Stimulated activated effector memory CD8-positive, alpha-beta T cell treated with anti-CD3 and anti-CD28 coated beads, Interleukin-12 subunit alpha, Interleukin-12 subunit beta, amount 100 ng/mL, for 72 hours (primary cell): Measurements from ENCODE around the gene PSTK.
A peak's percentile ranks its signal among the peaks of the same experiment; 100 is the strongest.

Source experiments
- ATAC-seq: fragments of 150-1000 bp; cut with Tn5 transposase; 2 replicates; pipeline ENCODE4 v1.10.0; 2021
- DNase-seq, 2 donors: peaks; one replicate each; pipeline ENCODE4 v3.0.0; 2021 to 2022; ENCODE audit warnings: low spot score in 2 of 2
- H3K27ac Mint-ChIP-seq: one replicate; pipeline ENCODE4 v1.8.0; 2022; ENCODE audit warnings: mild to moderate bottlenecking, mixed read lengths
- H3K36me3 Mint-ChIP-seq: one replicate; pipeline ENCODE4 v1.8.0; 2022; ENCODE audit warnings: mild to moderate bottlenecking, mixed read lengths
- H3K4me1 Mint-ChIP-seq: one replicate; pipeline ENCODE4 v1.8.0; 2022; ENCODE audit warnings: mixed read lengths
- H3K4me3 Mint-ChIP-seq: one replicate; pipeline ENCODE4 v1.8.0; 2022; ENCODE audit warnings: mild to moderate bottlenecking, mixed read lengths
- H3K9me3 Mint-ChIP-seq: one replicate; pipeline ENCODE4 v1.8.0; 2022; ENCODE audit warnings: mixed read lengths

The PSTK gene

GRCh38 chr10:122980209-122981065 lies at the start of gene PSTK:
Gene PSTK, plus strand, starts transcription at chr10:122980401. Its CDS starts 79 bp downstream, at chr10:122980480.
- peak within 1 kb of the TSS; percentile 80 for H3K4me3 Mint-ChIP-seq
- H3K36me3 Mint-ChIP-seq: peaks cover 19% of the 10 kb centered on the region
- H3K4me1 Mint-ChIP-seq: peaks cover 15% of the 10 kb centered on the region
- DNase-seq: peak; percentile 88 to 94
- peak; percentile 98 for ATAC-seq
- H3K27ac Mint-ChIP-seq: peak within 1 kb of the TSS; percentile 95
- H3K9me3 Mint-ChIP-seq: no peaks in the 10 kb centered on the region

GRCh38 chr10:122931088-122931906 lies 48.9 kb upstream of the PSTK start:
- no peak for DNase-seq

DNA sequence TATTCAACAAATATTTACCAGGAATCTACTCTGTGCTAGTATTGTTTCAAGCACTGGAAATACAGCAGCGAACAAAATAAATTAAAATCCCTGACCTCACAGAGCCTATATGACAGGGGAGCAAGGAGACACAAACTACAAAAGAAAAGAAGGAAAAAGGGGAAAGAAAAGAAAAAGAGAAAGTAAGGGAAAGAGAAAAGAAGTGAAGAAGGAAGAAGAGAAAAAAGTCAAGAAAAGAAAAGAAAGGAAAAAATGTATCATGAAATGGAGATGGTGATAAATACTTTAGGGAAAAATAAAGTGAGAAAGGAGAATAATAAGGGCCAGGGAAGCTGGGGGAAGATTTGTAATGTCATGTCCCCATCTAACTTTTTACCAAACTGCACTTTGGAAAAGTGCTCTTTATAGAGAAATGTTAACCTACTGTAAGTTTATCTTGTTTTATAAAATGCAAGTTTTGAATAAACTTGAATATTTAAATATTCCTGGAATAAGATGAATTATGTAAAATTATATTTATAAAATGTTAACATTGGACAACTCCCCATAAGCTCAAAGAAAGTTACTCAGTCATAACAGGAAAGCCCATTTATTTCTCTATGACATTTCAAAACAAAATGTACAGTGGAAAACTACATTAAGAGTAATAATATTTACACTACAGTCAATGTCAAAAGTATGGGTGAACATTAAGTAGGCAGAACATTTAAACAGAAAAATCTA lies 40.9 kb upstream of the PSTK start:
- DNase-seq: no peak
- peak overlapping the region; percentile 3 for H3K27ac Mint-ChIP-seq
- H3K36me3 Mint-ChIP-seq: peaks cover 33% of the 10 kb centered on the region
- no peaks in the 10 kb centered on the region for H3K9me3 Mint-ChIP-seq
- ATAC-seq: no peak
- H3K4me3 Mint-ChIP-seq: no peak overlapping the region
- no peaks in the 10 kb centered on the region for H3K4me1 Mint-ChIP-seq

More at GRCh38 chr10:122931088-122931906, 48.9 kb upstream of the PSTK start:
- Mint-ChIP-seq H3K4me3 (no peak overlapping the region), H3K36me3 (peaks cover 12% of the 10 kb centered on the region), H3K27ac (no peak overlapping the region), H3K4me1 (no peaks in the 10 kb centered on the region), H3K9me3 (no peaks in the 10 kb centered on the region)
- ATAC-seq: no peak

DNA sequence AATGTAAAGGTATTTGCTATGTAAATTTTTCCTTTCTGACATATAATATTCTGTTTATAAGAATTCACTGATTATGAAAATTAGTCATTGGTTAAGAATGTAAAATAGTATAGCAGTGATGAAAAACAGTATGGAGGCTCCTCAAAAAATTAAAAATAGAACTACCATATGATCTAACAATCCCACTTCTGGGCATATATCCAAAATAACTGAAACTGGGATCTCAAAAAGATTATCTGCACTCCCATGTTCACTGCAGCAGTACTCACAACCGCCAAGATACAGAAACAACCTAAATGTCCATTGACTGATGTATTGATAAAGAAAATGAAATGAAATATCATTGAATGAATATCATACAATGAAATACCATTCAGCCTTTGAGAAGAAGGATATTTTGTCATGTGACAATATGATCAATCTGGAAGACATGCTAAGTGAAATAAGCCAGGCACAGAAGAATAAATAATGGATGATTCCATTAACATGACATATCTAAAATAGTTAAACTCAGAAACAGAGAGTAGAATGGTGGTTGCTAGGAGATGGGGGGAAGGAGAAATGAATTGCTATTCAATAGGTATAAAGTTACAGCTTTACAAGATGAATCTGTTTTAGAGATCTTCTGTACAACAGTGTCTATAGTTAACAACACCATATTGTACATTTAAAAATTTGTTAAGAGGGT lies 40.2 kb upstream of the PSTK start:
- H3K9me3 Mint-ChIP-seq: no peaks in the 10 kb centered on the region
- ATAC-seq (no peak), DNase-seq (no peak)
- H3K36me3 Mint-ChIP-seq: peaks cover 33% of the 10 kb centered on the region
- H3K27ac Mint-ChIP-seq: no peak overlapping the region
- no peak overlapping the region for H3K4me3 Mint-ChIP-seq
- H3K4me1 Mint-ChIP-seq: no peaks in the 10 kb centered on the region

- H3K4me1 Mint-ChIP-seq: peaks cover 25% of the 10 kb centered on the region
- no peaks in the 10 kb centered on the region for H3K9me3 Mint-ChIP-seq
- no peak overlapping the region for H3K27ac Mint-ChIP-seq
- ATAC-seq (no peak), DNase-seq (no peak)
- H3K36me3 Mint-ChIP-seq: peaks cover 58% of the 10 kb centered on the region
- H3K4me3 Mint-ChIP-seq: no peak overlapping the region
These were observed 30.9 kb upstream of the PSTK start for GRCh38 chr10:122949296-122949695.

GRCh38 chr10:122953902-122954730 lies 26.1 kb upstream of the PSTK start, which contains the start of gene C10orf88:
Gene C10orf88, minus strand, starts transcription at chr10:122954227. Its CDS starts 49 bp downstream, at chr10:122954178.
- peak within 1 kb of the TSS; percentile 89 for H3K4me3 Mint-ChIP-seq
- H3K9me3 Mint-ChIP-seq: no peaks in the 10 kb centered on the region
- peaks cover 23% of the 10 kb centered on the region for H3K4me1 Mint-ChIP-seq
- DNase-seq (peak; percentile 87 to 97), ATAC-seq (peak; percentile 98)
- peak within 1 kb of the TSS; percentile 94 for H3K27ac Mint-ChIP-seq
- peaks cover 35% of the 10 kb centered on the region for H3K36me3 Mint-ChIP-seq

DNA sequence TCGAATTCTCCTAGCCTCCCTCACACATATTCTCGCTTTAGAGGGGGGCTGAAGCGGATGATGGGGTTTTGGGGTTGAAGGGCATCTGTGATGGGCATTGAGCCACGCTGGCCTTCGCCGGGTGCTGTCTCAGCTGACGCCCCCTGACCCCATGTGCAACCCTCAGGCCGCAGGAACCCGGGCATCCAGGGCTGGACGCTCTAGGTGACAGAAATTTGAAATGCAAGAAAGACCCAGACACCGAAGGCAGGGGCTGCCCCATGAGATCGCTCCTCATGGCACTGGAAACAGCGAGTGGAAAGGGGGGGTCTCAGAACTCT lies 25.5 kb upstream of the PSTK start:
- no peaks in the 10 kb centered on the region for H3K9me3 Mint-ChIP-seq

DNA sequence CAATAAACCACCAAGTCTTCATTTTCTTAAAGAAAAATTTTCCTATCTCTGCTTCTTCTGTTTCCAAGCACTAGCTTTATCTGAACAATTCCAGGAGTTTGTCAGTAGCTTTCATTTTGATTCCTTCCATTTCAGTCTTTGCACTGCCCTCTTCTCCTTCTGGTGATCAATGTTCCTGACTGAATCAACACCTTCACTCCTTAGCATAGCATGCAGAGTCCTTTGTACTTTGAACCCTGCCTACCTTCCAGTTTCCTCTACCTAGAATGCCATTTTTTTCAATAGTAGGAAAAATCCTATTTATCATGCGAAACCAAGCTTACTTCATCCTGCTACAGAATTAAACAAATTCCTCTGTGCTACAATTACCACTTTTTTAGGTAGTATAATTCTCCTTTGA lies 24.3 kb upstream of the PSTK start:
- Mint-ChIP-seq H3K36me3 (peaks cover 30% of the 10 kb centered on the region), H3K4me3 (no peak overlapping the region), H3K4me1 (peaks cover 23% of the 10 kb centered on the region), H3K27ac (no peak overlapping the region), H3K9me3 (no peaks in the 10 kb centered on the region)
- ATAC-seq (no peak), DNase-seq (no peak)

More for the DNA sequence above, 25.5 kb upstream of the PSTK start:
- DNase-seq: no peak
- H3K27ac Mint-ChIP-seq: peak overlapping the region; percentile 94
- peak overlapping the region; percentile 89 for H3K4me3 Mint-ChIP-seq
- peaks cover 23% of the 10 kb centered on the region for H3K4me1 Mint-ChIP-seq
- ATAC-seq: no peak
- peaks cover 30% of the 10 kb centered on the region for H3K36me3 Mint-ChIP-seq

GRCh38 chr10:122957474-122957873 lies 22.7 kb upstream of the PSTK start:
- ATAC-seq (no peak), DNase-seq (no peak)
- no peaks in the 10 kb centered on the region for H3K9me3 Mint-ChIP-seq
- H3K4me3 Mint-ChIP-seq: no peak overlapping the region
- peaks cover 20% of the 10 kb centered on the region for H3K36me3 Mint-ChIP-seq
- H3K4me1 Mint-ChIP-seq: peaks cover 21% of the 10 kb centered on the region
- no peak overlapping the region for H3K27ac Mint-ChIP-seq

DNA sequence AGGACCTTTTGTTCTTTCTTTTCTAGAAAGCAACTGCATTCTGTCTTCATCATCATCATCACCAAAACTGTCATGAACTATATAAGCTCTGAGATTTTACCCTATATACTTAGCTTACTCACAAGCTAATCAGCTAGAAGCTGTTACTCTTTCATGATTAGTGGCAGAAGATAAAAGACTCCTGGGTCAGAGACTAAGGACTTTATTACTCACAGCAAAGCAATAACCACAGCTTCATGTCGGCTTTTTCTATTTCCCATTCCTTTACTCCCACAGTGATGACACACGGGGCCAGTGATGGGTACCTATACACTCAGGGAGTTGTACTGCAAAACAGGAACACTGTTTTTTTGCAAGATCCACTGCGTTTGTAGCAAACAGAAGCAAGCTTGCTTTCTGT lies 17.8 kb upstream of the PSTK start:
- Mint-ChIP-seq H3K9me3 (peaks cover 13% of the 10 kb centered on the region), H3K27ac (no peak overlapping the region), H3K36me3 (no peaks in the 10 kb centered on the region), H3K4me3 (no peak overlapping the region), H3K4me1 (no peaks in the 10 kb centered on the region)
- ATAC-seq (peak; percentile 37), DNase-seq (no peak)

DNA sequence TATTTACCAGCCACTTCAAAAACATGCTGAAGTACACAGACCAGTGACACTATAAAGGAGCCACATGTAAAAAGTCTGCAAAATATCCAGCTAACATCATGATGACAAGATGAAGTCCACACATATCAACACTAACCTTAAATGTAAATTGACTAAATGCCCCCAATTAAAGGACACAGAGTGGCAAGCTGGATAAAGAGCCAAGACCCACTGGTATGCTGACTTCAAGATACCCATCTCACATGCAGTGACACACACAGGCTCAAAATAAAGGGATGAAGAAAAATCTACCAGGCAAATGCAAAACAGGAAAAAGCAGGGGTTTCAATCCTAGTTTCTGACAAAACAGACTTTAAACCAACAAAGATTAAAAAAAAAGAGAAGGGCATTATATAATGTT lies 13.3 kb upstream of the PSTK start:
- no peak overlapping the region for H3K4me3 Mint-ChIP-seq
- H3K9me3 Mint-ChIP-seq: peaks cover 18% of the 10 kb centered on the region
- no peak for DNase-seq

GRCh38 chr10:122968698-122969097 lies 11.5 kb upstream of the PSTK start:
- H3K4me1 Mint-ChIP-seq: no peaks in the 10 kb centered on the region
- no peak overlapping the region for H3K27ac Mint-ChIP-seq
- no peaks in the 10 kb centered on the region for H3K36me3 Mint-ChIP-seq
- DNase-seq (no peak), ATAC-seq (no peak)
- peaks cover 18% of the 10 kb centered on the region for H3K9me3 Mint-ChIP-seq
- no peak overlapping the region for H3K4me3 Mint-ChIP-seq

More for the DNA sequence above, 13.3 kb upstream of the PSTK start:
- Mint-ChIP-seq H3K27ac (no peak overlapping the region), H3K4me1 (no peaks in the 10 kb centered on the region), H3K36me3 (no peaks in the 10 kb centered on the region)
- no peak for ATAC-seq

DNA sequence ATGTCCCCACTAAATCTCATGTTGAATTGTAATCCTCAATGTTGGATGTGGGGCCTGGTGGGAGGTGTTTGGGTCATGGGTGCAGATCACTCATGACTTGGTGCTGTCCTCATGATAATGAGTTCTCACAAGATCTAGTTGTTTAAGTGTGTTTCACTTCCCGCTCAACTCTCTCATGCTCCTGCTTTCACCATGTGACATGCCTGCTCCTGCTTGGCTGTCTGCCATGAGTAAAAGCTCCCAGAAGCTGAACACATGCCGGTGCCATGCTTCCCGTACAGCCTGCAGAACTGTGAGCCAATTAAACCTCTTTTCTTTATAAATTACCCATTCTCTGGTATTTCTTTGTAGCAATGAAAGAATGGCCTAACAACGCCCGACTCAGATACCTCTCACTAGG lies 6.2 kb upstream of the PSTK start:
- Mint-ChIP-seq H3K9me3 (no peaks in the 10 kb centered on the region), H3K27ac (no peak overlapping the region), H3K36me3 (no peaks in the 10 kb centered on the region), H3K4me1 (no peaks in the 10 kb centered on the region), H3K4me3 (no peak overlapping the region)
- DNase-seq (no peak), ATAC-seq (no peak)

DNA sequence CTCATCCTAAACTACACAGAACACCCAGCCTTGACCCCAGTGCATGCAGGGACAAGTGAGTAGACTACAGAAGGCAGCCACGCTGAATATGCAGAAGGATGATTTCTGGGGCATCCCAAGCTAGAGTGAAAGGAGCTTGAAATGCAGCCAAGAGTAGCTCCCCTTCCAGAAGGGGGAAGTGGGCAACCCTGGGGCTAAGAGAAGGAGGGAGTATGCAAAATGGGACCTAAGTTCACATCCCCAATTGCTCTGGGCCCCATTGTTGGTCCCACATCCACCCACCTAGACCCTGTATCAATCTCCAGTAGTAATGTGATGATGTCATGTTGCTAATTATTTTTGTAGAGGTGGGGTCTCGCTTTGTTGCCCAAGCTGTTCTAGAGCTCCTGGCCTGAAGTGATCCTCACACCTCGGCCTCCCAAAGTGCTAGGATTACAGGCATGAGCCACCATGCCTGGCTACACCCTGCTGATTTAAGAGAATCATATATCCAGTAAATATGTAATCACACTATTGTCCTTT lies 5.6 kb upstream of the PSTK start:
- DNase-seq (no peak), ATAC-seq (no peak)
- no peaks in the 10 kb centered on the region for H3K36me3 Mint-ChIP-seq
- no peaks in the 10 kb centered on the region for H3K9me3 Mint-ChIP-seq
- H3K27ac Mint-ChIP-seq: no peak overlapping the region
- no peak overlapping the region for H3K4me3 Mint-ChIP-seq
- no peaks in the 10 kb centered on the region for H3K4me1 Mint-ChIP-seq
